Mesodermal cell (in vitro differentiated cells): Measurements from ENCODE around the gene INPP5A.

Source experiments
- H3K27ac ChIP-seq: 2 replicates; pipeline ENCODE4 v1.7.0; 2013; ENCODE audit warnings: mild to moderate bottlenecking, low read depth, low read length, moderate library complexity; ENCODE audit not compliant: severe bottlenecking
- H3K36me3 ChIP-seq: 2 replicates; pipeline ENCODE4 v1.7.1; 2013; ENCODE audit warnings: mild to moderate bottlenecking, low read length, moderate library complexity; ENCODE audit not compliant: control insufficient read depth, insufficient read depth
- H3K4me1 ChIP-seq: one replicate; pipeline ENCODE4 v1.7.1; 2013; ENCODE audit warnings: mild to moderate bottlenecking, low read length; ENCODE audit not compliant: insufficient read depth, control insufficient read depth, poor library complexity, severe bottlenecking
- H3K4me3 ChIP-seq: 2 replicates; pipeline ENCODE4 v1.7.0; 2013; ENCODE audit warnings: low read length, control low read depth, mild to moderate bottlenecking; ENCODE audit not compliant: insufficient read depth, poor library complexity, severe bottlenecking; ENCODE audit errors: extremely low read depth
- H3K9me3 ChIP-seq: 2 replicates; pipeline ENCODE4 v1.7.1; 2013; ENCODE audit warnings: mild to moderate bottlenecking, low read length, moderate library complexity; ENCODE audit not compliant: control insufficient read depth
- WGBS, 2 experiments: methylation state at CpG; one replicate each; pipeline ENCODE4 v1.1.5; 2013; ENCODE audit warnings: missing lambda C conversion rate in 2 of 2; ENCODE audit not compliant: insufficient coverage in 2 of 2; 5-methylcytosine and 5-hydroxymethylcytosine counted together

INPP5A gene

GRCh38 chr10:132532749-132533560, 4.6 kb upstream of the INPP5A start:
- H3K4me1 ChIP-seq = peaks cover 14% of the 10 kb centered on the region
- 91 to 93% methylated on average over 12 of the region's 14 CpGs for WGBS, 2 experiments
- peaks cover 8% of the 10 kb centered on the region for H3K9me3 ChIP-seq
- no peaks in the 10 kb centered on the region for H3K36me3 ChIP-seq
- no peak overlapping the region for H3K27ac ChIP-seq
- no peak overlapping the region for H3K4me3 ChIP-seq

- Histone ChIP-seq H3K27ac (no peak overlapping the region), H3K4me1 (peaks cover 19% of the 10 kb centered on the region), H3K36me3 (no peaks in the 10 kb centered on the region), H3K4me3 (no peak overlapping the region), H3K9me3 (peaks cover 8% of the 10 kb centered on the region)
- 89 to 92% methylated on average over 12 of the region's 12 CpGs for whole genome bisulfite sequencing, 2 experiments
These were observed 3.9 kb upstream of the INPP5A start for GRCh38 chr10:132533571-132534260.

- Histone ChIP-seq H3K9me3 (peaks cover 8% of the 10 kb centered on the region), H3K4me1 (peaks cover 23% of the 10 kb centered on the region), H3K27ac (no peak overlapping the region), H3K4me3 (no peak overlapping the region), H3K36me3 (no peaks in the 10 kb centered on the region)
- WGBS, 2 experiments = 85 to 89% methylated on average over 5 to 6 of the region's 8 CpGs
These were observed 3.1 kb upstream of the INPP5A start for GRCh38 chr10:132534391-132535064.

- Histone ChIP-seq H3K36me3 (no peaks in the 10 kb centered on the region), H3K4me1 (peaks cover 29% of the 10 kb centered on the region), H3K27ac (no peak overlapping the region), H3K9me3 (peaks cover 8% of the 10 kb centered on the region), H3K4me3 (no peak overlapping the region)
- 92 to 96% methylated on average over 17 to 18 of the region's 18 CpGs for WGBS, 2 experiments
These were observed 2.4 kb upstream of the INPP5A start for GRCh38 chr10:132535065-132535651.

- Histone ChIP-seq H3K9me3 (peaks cover 8% of the 10 kb centered on the region), H3K4me3 (peak overlapping the region; percentile 53), H3K27ac (peak overlapping the region; percentile 69), H3K4me1 (peaks cover 41% of the 10 kb centered on the region), H3K36me3 (no peaks in the 10 kb centered on the region)
- WGBS, 2 experiments = 32 to 35% methylated on average over 20 of the region's 21 CpGs
These were observed 1.2 kb upstream of the INPP5A start for GRCh38 chr10:132536241-132536876.

GRCh38 chr10:132536877-132537683, 507 bp upstream of the INPP5A start:
- H3K4me3 ChIP-seq = peak overlapping the region; percentile 53
- H3K36me3 ChIP-seq = no peaks in the 10 kb centered on the region
- 0% methylated on average over 53 to 92 of the region's 102 CpGs for WGBS, 2 experiments

GRCh38 chr10:132538031-132538789, 623 bp downstream of the INPP5A start:
- Histone ChIP-seq H3K36me3 (no peaks in the 10 kb centered on the region), H3K4me1 (peaks cover 36% of the 10 kb centered on the region), H3K27ac (no peak overlapping the region), H3K4me3 (peak overlapping the region; percentile 76), H3K9me3 (no peaks in the 10 kb centered on the region)
- 15 to 16% methylated on average over 41 to 42 of the region's 42 CpGs for WGBS, 2 experiments

More at GRCh38 chr10:132536877-132537683, 507 bp upstream of the INPP5A start:
- peaks cover 44% of the 10 kb centered on the region for H3K4me1 ChIP-seq
- H3K9me3 ChIP-seq = peaks cover 3% of the 10 kb centered on the region
- H3K27ac ChIP-seq = peak overlapping the region; percentile 69

- H3K4me3 ChIP-seq = peak overlapping the region; percentile 76
- H3K4me1 ChIP-seq = peaks cover 35% of the 10 kb centered on the region
- H3K36me3 ChIP-seq = no peaks in the 10 kb centered on the region
- no peak overlapping the region for H3K27ac ChIP-seq
- no peaks in the 10 kb centered on the region for H3K9me3 ChIP-seq
- 100% methylated on average over 1 of the region's 2 CpGs; no CpG with 5 or more reads in 1 of the 2 experiments for WGBS, 2 experiments
These were observed 1.3 kb downstream of the INPP5A start for GRCh38 chr10:132538790-132539421.

- H3K4me1 ChIP-seq = peaks cover 37% of the 10 kb centered on the region
- H3K27ac ChIP-seq = no peak overlapping the region
- H3K9me3 ChIP-seq = no peaks in the 10 kb centered on the region
- 91 to 94% methylated on average over 4 of the region's 11 CpGs for WGBS, 2 experiments
- no peaks in the 10 kb centered on the region for H3K36me3 ChIP-seq
- H3K4me3 ChIP-seq = no peak overlapping the region
These were observed 1.8 kb downstream of the INPP5A start for GRCh38 chr10:132539431-132539839.
